NCI-H2196 (cell line): ENCODE measurements around the gene RGS8.

Experiments
- DNase-seq: peaks from one replicate; lab custom pipeline; 2025; ENCODE audit not compliant: unreplicated experiment; lab: John Stamatoyannopoulos, UW

The RGS8 gene

DNA sequence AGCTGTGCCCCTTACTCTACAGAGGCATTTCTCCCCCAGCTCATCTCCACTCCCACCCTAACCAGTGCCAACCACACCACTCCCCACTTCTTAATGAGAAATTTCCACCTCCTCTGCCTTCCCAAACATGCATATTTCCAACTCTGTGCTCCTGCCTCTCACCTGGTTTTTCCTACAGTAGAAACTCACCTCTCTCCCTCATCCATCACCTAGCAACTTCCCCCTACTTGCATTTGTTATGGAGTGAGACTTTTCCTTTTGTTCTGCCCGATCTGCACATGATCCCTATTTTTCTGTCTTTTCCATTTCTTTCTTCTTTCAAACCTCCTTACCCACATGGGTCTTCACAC lies 11.9 kb downstream of the RGS8 start:
- DNase-seq = no peak

DNA sequence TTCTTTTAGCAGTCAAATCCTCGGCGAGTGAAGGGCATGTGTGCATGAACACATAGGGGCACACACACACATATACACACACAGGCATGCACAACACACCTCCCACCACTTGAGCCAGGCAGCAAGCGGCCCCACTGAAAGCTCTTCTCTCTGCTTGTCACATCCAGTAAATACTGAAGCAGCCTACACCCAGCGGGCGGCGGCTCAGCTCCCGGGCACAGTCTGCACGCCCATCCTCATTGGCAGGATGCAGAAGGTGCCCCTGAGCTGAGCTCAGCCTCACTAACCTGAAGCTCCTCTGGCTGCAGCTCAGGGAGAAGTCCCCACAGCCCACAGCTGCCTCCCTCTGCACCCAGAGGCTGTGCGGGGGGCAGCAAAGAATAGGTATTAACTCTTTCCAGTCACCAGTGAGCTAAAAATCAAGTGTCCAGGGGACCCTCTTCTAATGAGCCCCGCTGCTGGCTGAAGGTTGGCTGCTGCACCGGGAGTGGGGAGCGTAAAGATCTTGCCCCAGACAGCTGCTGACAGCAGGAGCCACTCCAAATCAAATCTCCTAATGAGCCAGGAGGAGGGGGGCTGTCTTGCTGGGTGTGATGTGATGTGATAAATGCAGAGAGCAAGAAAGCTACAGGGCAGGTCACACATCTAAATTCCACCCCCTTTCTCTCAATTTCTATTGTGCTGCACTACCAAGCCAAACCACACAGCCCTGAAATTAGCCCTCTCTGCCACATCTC lies 12.5 kb downstream of the RGS8 start:
- no peak for DNase-seq

DNA sequence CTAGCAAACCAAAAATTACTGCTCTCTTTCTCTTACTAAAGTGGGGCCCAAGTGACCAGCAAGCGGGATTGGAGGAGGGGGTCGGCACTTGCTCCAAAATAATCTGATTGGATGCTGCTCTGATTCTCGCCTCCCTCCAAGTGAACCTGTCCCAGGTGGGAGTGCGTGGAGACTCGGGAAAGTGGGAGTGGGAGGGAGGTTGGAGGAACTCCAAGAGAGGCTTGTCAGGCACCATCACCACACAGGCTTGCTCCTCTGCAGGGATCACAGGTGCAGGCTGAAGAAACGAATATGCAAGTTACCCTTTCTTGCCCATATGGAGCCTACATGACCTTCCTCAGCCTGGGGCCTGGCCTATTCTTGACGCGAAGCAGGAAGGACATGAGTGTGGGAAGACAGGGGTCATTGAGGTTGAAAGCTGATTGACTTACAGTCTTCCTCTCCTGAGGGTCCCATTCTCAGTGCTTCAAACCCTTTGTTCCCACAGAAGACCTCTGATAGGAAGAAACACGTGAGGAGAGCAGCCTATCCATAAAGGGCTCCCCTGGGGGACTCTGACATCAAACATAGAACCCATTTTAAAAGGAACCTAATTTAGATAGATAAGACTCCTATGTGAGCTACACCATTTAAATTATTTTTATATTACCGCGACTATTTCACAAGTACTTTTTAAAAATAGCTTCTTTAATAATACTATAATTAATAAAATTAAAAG lies 14.2 kb downstream of the RGS8 start:
- DNase-seq = no peak

DNA sequence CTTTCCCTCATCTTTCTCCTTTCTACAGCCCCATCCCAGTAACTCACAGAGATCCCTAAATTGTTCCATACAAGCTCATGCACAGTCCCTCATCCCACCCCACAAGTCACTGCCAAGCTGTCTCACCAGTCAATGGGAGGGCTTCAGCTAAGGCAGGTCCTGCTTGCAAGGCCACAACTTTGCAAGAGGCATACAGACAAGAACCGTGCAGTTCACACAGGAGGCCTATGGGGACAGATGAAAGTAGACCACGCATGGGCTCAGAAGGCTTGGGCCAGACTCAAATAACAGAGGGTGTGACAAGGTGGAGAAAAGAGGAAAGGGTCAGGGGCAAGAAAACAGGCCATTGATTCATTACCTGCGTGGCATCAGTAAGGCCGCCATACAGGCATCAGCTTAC lies 15.1 kb downstream of the RGS8 start:
- no peak for DNase-seq

DNA sequence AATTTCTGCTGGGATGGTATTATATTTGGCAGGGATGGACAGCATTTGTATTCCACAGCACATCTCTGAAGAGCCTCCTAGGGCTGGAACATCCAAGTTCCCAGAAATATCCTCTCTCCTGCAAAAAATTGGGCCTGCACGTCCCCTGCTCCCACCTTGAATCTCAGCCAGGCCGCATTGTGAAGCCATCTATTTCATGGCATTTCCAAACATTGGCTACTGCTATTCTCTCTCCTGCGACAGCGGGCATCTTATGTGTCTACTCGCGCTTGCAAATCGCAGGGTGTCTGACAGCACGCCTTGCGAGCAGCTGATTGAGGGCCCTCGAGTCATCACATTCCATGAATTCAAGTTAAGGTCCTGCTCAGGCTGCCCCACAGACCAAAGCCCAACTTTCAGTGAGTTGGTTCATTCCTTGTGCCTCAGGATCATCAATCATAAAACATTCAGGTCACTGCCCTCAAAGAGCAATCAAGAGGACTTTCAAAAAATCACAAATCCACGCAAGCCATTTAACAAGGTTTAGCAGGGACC lies 15.8 kb downstream of the RGS8 start:
- no peak for DNase-seq

DNA sequence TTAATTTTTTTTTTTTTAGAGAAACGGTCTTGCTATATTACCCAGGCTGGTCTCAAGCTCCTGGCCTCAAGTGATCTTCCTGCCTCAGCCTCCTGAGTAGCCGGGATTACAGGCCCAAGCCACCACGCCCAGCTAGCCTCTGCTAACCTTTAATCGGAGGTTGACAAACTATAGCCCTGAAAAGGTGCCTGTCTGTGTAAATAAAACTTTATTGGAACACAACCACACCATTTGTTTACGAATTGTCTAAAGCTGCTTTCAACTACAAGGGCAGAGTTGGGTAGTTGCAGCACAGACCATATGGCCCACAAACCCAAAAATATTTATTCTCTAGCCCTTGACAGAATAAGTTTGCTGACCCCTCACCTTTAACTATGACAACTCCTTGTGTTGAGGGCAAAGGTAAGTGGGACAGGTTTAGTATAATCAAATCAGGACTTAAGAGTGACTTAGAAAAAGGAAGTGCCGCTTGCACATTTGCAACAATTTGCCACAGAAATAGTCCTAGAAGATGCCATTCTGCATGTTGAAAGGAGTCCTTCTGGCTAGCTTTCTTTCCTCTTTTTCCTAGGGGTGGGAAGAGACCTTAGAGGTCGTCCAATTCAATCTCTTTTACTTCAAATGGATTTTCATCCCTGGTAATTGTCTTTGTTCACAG lies 16.4 kb downstream of the RGS8 start:
- no peak for DNase-seq

DNA sequence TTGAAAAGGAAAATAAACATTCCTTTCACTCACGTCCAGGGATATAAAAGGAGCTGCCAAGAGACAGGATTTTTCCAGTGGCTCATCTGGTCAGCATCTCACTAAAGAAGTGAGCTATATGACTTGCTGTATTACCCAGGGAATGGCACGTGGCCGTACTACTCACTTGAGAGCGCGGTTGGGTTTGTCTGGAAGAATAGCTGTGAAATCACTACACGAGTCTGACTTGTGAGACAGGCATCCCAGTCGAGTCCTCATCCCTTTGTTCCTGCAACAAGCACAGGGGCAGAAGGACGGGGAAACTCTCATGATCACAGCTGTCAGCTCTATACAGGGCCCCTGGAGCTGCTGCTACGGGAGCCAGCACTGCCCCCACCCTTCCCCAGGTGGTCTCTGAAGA lies 17.7 kb downstream of the RGS8 start:
- DNase-seq = no peak

DNA sequence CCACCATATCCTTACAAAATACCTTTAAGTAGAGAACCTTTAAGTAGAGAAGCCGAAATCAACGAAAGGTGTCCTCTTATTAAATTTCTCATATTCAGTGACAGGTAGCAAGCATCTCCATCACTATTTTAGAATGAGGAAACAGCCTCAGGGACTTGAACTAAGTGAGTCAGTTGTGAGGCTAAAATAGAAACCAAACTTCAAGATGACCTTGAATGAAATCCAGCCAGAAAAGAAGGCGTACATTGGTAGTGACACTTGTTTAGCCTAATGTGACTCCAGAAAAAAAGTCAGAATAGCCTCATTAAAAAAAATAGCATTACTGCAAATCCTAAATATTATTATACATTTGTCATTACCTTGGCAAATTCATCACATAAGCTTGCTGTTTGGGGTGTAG lies 20.1 kb downstream of the RGS8 start:
- no peak for DNase-seq

DNA sequence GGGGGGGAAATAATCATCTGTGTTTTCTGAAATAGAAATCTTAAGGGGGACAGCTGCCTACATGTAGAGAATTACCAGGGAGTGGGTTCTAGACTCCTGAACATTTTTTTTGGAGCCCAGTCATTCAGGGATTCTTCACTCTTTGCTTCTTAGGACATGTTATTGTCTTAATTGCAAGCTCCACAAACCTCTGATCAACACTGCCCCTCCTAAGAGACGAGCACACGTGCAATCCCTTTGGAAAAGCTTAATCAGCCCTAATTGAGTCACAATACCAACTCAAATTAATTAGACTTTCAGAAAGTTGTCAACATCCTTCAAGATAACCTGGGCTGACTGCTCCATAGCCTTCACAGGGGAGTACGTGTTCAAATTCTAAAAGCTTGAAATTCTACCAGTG lies 21.4 kb downstream of the RGS8 start:
- no peak for DNase-seq

DNA sequence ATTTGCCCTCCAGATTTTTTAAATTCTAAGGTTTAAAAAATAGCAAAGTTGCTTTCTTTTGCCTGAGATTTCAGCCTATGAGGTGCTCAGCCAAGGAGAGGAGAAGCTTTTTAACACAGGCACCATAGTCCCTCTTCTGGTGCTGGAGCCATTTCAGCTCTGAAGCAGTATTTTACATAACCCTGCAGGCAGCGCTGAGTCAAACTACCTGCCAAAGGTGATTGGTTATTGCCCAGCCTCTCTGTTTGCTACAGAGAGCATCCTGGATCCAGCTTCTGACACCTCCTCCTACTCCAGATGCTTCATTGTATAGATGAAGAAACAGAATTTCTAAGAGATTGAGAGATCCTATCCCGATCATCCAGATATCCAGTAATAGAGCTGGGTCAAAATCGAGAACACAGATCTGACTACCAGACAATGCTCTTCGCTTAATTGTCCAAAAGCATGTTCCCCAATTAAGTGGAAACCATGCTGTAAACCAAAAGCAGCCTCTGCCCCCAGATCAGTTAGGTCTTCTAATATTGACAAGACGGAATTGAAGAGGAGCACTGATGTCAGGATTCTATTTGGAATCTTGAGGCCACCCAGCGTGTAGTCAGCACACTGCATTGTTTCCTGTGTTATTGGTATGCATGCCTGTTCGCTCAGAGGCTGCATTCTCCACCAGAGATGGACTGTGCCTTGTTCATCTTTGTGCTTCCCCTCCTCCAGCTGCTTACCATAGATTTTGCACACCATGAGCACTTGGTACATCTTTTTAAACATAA lies 22.1 kb downstream of the RGS8 start:
- no peak for DNase-seq

DNA sequence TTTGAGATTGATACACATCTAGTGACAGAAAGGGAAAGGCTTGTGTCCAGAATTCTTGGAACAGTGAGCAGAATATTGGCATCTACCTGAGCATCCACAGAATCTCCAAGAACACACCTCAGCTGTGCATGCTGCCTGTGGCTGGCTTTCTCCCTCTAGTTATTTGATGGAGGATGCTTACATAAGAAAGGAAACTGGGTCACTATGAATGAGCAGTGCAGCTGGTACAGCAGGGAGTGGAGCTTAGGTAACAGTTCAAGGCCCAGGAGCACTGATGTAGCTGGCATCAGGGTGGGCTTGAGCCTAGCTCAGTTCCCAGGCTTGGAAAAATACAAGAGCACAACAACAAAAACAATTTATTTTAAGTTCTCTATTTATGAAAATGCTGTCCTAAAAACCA lies 26.3 kb downstream of the RGS8 start:
- DNase-seq = no peak

DNA sequence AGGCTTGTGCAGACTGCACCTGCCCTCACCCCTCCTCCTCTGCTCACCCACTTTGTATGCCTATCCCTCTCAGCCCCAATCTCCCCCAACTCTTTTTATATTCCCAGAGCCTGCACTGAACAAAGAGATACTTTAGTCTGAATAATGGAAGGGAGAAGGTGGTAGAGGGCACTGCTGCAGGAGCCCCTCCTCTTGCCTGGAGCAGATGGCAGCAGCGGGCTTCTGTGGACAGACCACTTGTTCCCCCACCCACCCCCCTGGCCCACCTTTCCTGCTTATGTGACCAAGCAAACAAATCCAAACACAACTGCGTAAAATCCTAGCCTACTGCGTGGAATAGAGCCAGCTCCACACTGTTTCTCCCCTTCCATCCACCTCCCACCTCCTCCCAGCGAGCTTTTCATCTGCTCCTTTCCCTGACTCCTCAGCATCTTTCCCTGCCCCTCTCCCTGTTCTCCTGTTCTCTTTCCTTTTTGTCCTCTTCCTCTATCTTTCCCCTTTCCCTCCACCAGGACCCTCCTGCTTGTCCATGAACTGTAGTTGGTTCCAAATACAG lies 27.5 kb downstream of the RGS8 start:
- DNase-seq = no peak

DNA sequence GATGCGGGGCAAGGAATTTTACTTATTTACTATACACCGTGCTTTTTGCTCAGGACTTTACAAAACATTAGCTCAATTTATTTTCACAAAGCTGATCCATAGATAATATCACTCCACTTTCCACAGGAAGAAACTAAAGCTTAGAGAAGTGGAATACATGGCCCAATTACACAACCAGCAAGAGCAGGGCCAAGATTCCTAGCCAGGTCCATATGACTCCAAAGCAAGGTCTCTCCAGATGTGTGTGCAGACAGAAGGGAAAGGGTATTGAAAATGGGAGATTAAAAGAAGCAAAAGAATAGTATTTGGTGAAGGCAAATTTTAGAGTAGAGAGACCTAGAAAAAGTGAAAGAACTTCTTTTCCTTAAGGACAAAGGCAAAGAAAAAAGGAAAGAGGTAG lies 30.4 kb downstream of the RGS8 start:
- DNase-seq = no peak

DNA sequence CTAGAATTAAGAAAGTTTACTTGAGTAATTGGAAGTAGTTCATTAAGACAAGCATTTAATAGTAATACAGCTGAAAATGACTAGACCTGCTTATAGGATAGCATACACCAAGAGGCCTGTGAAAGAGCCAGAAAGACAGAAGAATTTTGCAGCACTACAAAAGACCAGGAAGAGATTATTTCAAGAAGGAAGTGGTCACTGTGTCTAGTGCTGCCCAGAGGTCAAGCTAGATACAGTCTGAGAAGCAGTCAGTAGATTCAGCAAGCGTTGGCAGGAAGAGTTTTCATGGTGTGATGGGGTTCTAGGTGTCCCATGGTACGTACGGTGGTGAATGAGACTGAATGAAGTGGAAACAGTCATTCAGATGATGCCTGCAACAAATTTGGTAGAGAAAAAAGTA lies 31.5 kb downstream of the RGS8 start:
- no peak for DNase-seq

DNA sequence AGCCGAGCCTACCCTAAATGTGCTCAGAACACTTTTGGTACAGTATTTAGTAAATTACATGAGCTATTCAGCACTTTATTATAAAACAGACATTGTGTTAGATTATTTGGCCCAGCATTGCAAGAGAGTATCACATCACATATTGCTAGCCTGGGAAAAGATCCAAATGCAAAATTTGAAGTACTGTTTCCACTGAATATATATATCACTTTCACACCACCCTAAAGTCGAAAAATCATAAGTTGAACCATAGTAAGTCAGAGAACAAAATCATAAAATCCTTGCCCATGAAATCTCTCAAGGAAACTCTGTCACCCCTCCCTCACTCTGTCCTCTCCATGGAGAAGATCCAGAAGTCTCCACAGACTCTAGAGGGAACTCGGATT lies 33.1 kb downstream of the RGS8 start:
- DNase-seq = no peak

DNA sequence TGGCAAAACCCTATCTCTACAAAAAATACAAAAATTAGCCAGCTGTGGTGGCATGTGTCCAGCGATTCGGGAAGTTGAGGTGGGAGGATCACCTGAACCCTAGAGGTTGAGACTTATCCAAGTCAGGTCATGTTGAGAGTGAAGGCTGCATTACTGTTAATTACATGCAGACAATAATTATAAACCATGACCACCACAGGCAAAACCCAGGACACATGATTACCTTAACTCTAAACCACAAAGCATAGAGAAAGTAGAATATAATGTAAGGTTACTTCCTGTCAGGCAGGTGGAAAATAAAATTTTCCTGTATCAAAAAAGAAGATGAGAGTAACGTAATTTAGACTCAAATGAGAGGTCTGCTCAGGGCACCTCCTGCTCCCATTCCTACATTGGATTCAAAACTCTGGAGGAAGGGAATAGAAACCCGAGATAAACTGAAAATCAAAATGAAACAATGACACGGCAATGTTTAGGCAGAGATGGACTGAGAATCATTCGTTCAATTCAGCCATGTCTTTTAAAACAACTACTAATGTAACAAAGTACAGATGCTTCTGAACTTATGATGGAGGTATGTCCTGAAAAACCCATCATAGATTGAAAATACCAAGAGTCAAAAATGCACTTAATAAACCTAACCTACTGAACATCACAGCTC lies 33.6 kb downstream of the RGS8 start:
- DNase-seq = no peak

DNA sequence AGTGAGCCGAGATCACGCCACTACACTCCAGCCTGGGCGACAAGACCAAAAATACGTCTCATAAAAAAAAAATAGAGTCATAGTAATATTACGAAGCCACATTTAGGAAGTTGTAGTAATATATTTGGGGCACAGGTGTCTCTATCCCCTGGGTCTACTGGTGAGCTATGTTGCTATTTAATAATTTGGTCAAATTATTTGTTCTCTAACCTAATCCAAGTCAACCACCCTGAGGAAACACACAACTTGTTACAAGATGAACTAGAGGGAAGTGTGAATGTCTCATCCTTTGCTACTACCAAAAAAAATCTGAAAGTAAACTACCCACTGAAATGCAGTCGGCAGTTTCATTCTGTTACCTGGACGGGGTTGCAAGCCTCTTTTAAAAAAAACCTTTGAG lies 35.3 kb downstream of the RGS8 start:
- no peak for DNase-seq

DNA sequence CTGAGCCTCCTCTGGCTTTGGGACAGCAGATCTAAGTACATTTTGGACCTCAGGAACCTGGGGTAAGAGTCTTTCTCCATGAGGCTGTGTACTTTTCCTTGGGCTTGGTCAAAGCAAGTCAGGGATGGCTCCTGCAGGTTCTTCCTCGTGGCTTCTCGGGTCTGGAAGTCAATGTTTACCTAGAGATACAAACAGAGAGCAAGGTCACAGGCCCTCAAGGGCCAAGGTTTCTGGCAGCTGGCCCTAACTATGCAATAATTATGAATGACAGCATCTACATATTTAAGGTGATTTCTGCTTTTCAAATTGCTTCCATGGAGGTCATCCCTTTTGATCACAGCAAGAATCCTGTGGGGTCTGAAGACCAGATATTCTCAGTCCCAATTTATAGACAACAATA lies 37.6 kb downstream of the RGS8 start:
- no peak for DNase-seq

DNA sequence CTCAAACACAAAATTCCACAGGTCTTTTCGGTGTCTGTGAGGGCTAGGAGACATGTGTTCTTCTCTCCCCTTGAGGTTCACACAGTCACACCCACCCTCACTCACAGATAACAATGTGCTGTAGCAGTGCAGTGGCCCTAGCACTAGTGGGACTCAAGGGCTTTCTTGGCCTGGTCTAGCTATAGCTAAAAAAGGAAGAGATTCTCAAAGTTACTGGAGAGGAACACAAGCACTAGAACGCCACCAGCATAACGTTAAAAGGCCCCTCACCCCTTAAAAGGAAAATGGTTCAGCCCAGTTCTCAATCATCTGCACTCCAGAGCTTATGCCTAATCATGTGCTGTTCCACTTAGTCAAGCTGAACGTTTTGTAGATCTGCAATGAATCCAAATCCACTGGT lies 39.5 kb downstream of the RGS8 start:
- no peak for DNase-seq

DNA sequence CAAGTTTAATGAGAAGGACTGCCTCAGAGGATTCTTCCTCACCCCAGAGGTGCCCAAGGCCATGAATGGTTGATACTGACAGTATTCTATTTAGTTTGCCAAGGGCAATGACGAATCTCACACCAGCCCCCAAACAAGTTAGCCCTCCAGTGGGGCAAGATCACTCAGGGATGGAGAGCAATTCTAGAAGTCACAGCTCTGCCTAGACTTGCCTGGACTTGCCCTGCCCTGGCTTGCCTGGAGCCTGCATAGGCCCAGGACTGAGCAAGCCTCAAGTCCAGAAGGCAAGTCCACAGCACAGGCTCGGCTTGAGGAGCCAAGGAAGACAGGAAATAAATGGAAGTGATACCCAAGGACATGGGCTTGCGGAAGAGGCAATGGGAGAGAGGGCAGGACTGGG lies 40.7 kb downstream of the RGS8 start:
- DNase-seq = no peak

DNA sequence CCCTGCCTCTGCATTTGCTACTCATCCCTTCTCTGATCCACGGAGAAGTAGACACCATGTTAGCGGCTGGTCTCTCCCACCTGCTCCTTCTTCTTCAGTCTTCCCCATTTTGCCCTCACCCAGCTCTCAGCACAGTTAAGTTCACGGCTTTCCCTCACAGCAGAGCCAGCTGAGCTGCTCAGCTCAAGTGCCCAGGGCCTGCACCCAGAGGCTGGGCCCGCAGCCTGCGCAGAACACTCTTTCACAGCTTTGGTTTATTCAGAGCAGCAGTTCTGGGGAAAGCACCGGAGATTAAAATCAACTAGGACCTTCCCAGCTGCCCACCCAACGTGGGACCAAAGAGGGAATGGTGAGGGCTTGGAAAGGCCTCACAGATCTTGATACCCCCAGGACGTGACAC lies 41.9 kb downstream of the RGS8 start:
- DNase-seq = no peak
